C1 segment of cervical spinal cord (tissue), 14 donors: ENCODE results near the gene TPRX1.
A peak's percentile ranks its signal among the peaks of the same experiment; 100 is the strongest.
"Not testable (repeated sequence)": the region's sequence is repeated elsewhere in the genome, so short reads cannot be mapped to it uniquely, and the experiment has no call there.

Experiments
- DNase-seq, 14 donors: peaks; one replicate each; lab custom pipeline; 2025; lab: John Stamatoyannopoulos, UW

Gene TPRX1

GRCh38 chr19:47767349-47767748, 37.0 kb downstream of the TPRX1 start:
- DNase-seq = no peak

- no peak for DNase-seq
Measured at GRCh38 chr19:47766670-47767069, 37.7 kb downstream of the TPRX1 start.

- DNase-seq = no peak
Measured at GRCh38 chr19:47766359-47766620, 38.1 kb downstream of the TPRX1 start.

GRCh38 chr19:47765523-47766358, 38.6 kb downstream of the TPRX1 start:
- peak in 11 of 14 donors; percentile 6 to 73 (median 35) for DNase-seq

- not testable (repeated sequence) for DNase-seq
Measured at GRCh38 chr19:47764705-47765104, 39.6 kb downstream of the TPRX1 start.

GRCh38 chr19:47762615-47763308, 41.6 kb downstream of the TPRX1 start:
- no peak for DNase-seq

GRCh38 chr19:47762151-47762550, 42.2 kb downstream of the TPRX1 start:
- no peak for DNase-seq

- no peak for DNase-seq
Measured at GRCh38 chr19:47761566-47761965, 42.8 kb downstream of the TPRX1 start.

- DNase-seq = no peak
Measured at GRCh38 chr19:47760632-47760999, 43.7 kb downstream of the TPRX1 start.

- DNase-seq = no peak
Measured at GRCh38 chr19:47758443-47758804, 45.9 kb downstream of the TPRX1 start.

GRCh38 chr19:47757617-47758442, 46.5 kb downstream of the TPRX1 start:
- no peak for DNase-seq

- no peak for DNase-seq
Measured at GRCh38 chr19:47756953-47757608, 47.3 kb downstream of the TPRX1 start.

- no peak for DNase-seq
Measured at GRCh38 chr19:47756627-47756929, 47.8 kb downstream of the TPRX1 start.

- DNase-seq = no peak
Measured at GRCh38 chr19:47755762-47756626, 48.4 kb downstream of the TPRX1 start.

GRCh38 chr19:47755065-47755761, 49.1 kb downstream of the TPRX1 start:
- no peak for DNase-seq

GRCh38 chr19:47754206-47755064, 49.9 kb downstream of the TPRX1 start:
- DNase-seq = no peak

GRCh38 chr19:47752440-47753211, 51.7 kb downstream of the TPRX1 start:
- no peak for DNase-seq
